HEK293 (cell line): Measurements from ENCODE around the gene SOWAHA.

ENCODE experiments used
- CTCF ChIA-PET: fragments of 350-600 bp; formaldehyde crosslinking; extraction: SDS; loops from one replicate; lab custom pipeline; 2021; ENCODE audit warnings: antibody characterized with exemption; lab: Yijun Ruan, JAX
- POLR2A ChIA-PET: fragments of 300-600 bp; formaldehyde crosslinking; extraction: SDS; loops from one replicate; lab custom pipeline; 2020; ENCODE audit warnings: antibody characterized with exemption, inconsistent platforms; lab: Yijun Ruan, JAX
- H3K27ac ChIP-seq: fragments of 200-500 bp; sonication (Bioruptor generic); 2 replicates; pipeline ENCODE4 v1.5.1; 2014; ENCODE audit warnings: low read depth, low read length, control low read depth, inconsistent platforms; ENCODE audit errors: extremely low read depth
- H3K36me3 ChIP-seq, 2 experiments: fragments of 200-500 bp in 1 of 2; sonication (Bioruptor generic) in 1 of 2; 1 replicate in 1 of 2; 2 replicates in 1 of 2; pipeline ENCODE4 v1.5.1; 2014 to 2017; ENCODE audit warnings: inconsistent platforms in 2 of 2, low read length in 2 of 2; ENCODE audit not compliant: control insufficient read depth in 2 of 2, insufficient read depth in 1 of 2
- H3K4me1 ChIP-seq: fragments of 200-500 bp; sonication (Bioruptor generic); 2 replicates; pipeline ENCODE4 v1.5.1; 2014; ENCODE audit warnings: mild to moderate bottlenecking, low read length, inconsistent platforms; ENCODE audit not compliant: control insufficient read depth, insufficient read depth
- H3K4me3 ChIP-seq: 2 replicates; pipeline ENCODE4 v1.5.1; 2011; ENCODE audit warnings: low read depth, mild to moderate bottlenecking, control low read depth, low read length, moderate library complexity
- H3K9me3 ChIP-seq: fragments of 200-500 bp; sonication (Bioruptor generic); 2 replicates; pipeline ENCODE4 v1.5.1; 2014; ENCODE audit warnings: low read depth, low read length, inconsistent platforms; ENCODE audit not compliant: control insufficient read depth, insufficient read depth
- EGR2 ChIP-seq: fragments of 450-650 bp; formaldehyde crosslinking; IDR thresholded peaks from 2 replicates; pipeline ENCODE4 v1.5.1; 2016; ENCODE audit warnings: low read depth, missing biosample characterization, missing genetic modification characterization
- GLI4 ChIP-seq: fragments of 450-650 bp; formaldehyde crosslinking; IDR thresholded peaks from 2 replicates; pipeline ENCODE4 v1.5.1; 2016; ENCODE audit warnings: missing biosample characterization, missing genetic modification characterization
- GLIS2 ChIP-seq: fragments of 450-650 bp; formaldehyde crosslinking; IDR thresholded peaks from 2 replicates; pipeline ENCODE4 v1.5.1; 2016; ENCODE audit warnings: missing biosample characterization, missing genetic modification characterization
- IKZF3 ChIP-seq: fragments of 450-650 bp; IDR thresholded peaks from 2 replicates; pipeline ENCODE4 v1.5.0; 2018; ENCODE audit warnings: missing biosample characterization, mild to moderate bottlenecking, missing genetic modification characterization, moderate library complexity
- KLF1 ChIP-seq: fragments of 450-650 bp; formaldehyde crosslinking; IDR thresholded peaks from 2 replicates; pipeline ENCODE4 v1.5.1; 2016; ENCODE audit warnings: missing biosample characterization, missing genetic modification characterization
- KLF16 ChIP-seq: fragments of 450-650 bp; formaldehyde crosslinking; IDR thresholded peaks from 2 replicates; pipeline ENCODE4 v1.5.1; 2017; ENCODE audit warnings: missing biosample characterization, missing genetic modification characterization
- KLF7 ChIP-seq: fragments of 450-650 bp; formaldehyde crosslinking; IDR thresholded peaks from 2 replicates; pipeline ENCODE4 v1.5.1; 2016; ENCODE audit warnings: missing biosample characterization, missing genetic modification characterization, borderline replicate concordance
- KLF9 ChIP-seq: fragments of 450-650 bp; formaldehyde crosslinking; IDR thresholded peaks from 2 replicates; pipeline ENCODE4 v1.5.1; 2016; ENCODE audit warnings: missing biosample characterization, missing genetic modification characterization, low read depth
- SETDB1 ChIP-seq: IDR thresholded peaks from one replicate; pipeline ENCODE4 v1.6.1; 2017; ENCODE audit warnings: mild to moderate bottlenecking, low read length, moderate library complexity, mixed read lengths; ENCODE audit not compliant: insufficient read length
- SP2 ChIP-seq: fragments of 450-650 bp; formaldehyde crosslinking; IDR thresholded peaks from 2 replicates; pipeline ENCODE4 v1.5.1; 2016; ENCODE audit warnings: missing biosample characterization, missing genetic modification characterization
- SP3 ChIP-seq: fragments of 450-650 bp; formaldehyde crosslinking; IDR thresholded peaks from 2 replicates; pipeline ENCODE4 v1.5.1; 2016; ENCODE audit warnings: missing biosample characterization, missing genetic modification characterization
- ZBTB20 ChIP-seq: fragments of 450-650 bp; formaldehyde crosslinking; IDR thresholded peaks from 2 replicates; pipeline ENCODE4 v1.5.1; 2016; ENCODE audit warnings: missing biosample characterization, missing genetic modification characterization
- ZFHX2 ChIP-seq: fragments of 450-650 bp; formaldehyde crosslinking; conservative IDR thresholded peaks from 2 replicates; pipeline ENCODE4 v1.5.1; 2016; ENCODE audit warnings: missing biosample characterization, missing genetic modification characterization
- ZFP3 ChIP-seq: fragments of 450-650 bp; formaldehyde crosslinking; IDR thresholded peaks from 2 replicates; pipeline ENCODE4 v1.5.1; 2016; ENCODE audit warnings: low read depth, missing biosample characterization, missing genetic modification characterization
- ZNF10 ChIP-seq: fragments of 450-650 bp; formaldehyde crosslinking; IDR thresholded peaks from 2 replicates; pipeline ENCODE4 v1.5.1; 2017; ENCODE audit warnings: missing biosample characterization, missing genetic modification characterization
- ZNF114 ChIP-seq: fragments of 450-650 bp; formaldehyde crosslinking; IDR thresholded peaks from 2 replicates; pipeline ENCODE4 v1.5.0; 2017; ENCODE audit warnings: missing biosample characterization, missing genetic modification characterization
- ZNF121 ChIP-seq: fragments of 450-650 bp; formaldehyde crosslinking; IDR thresholded peaks from 2 replicates; pipeline ENCODE4 v1.5.1; 2016; ENCODE audit warnings: missing biosample characterization, missing genetic modification characterization
- ZNF248 ChIP-seq: fragments of 450-650 bp; formaldehyde crosslinking; IDR thresholded peaks from 2 replicates; pipeline ENCODE4 v1.5.1; 2017; ENCODE audit warnings: missing biosample characterization, missing genetic modification characterization
- ZNF266 ChIP-seq: fragments of 450-650 bp; formaldehyde crosslinking; IDR thresholded peaks from 2 replicates; pipeline ENCODE4 v1.5.1; 2016; ENCODE audit warnings: missing biosample characterization, missing genetic modification characterization, low read depth
- ZNF335 ChIP-seq: fragments of 450-650 bp; formaldehyde crosslinking; conservative IDR thresholded peaks from 2 replicates; pipeline ENCODE4 v1.5.1; 2016; ENCODE audit warnings: missing biosample characterization, missing genetic modification characterization
- ZNF341 ChIP-seq: fragments of 450-650 bp; formaldehyde crosslinking; IDR thresholded peaks from 2 replicates; pipeline ENCODE4; 2016; ENCODE audit warnings: low read depth, missing biosample characterization, missing genetic modification characterization
- ZNF398 ChIP-seq: fragments of 450-650 bp; formaldehyde crosslinking; IDR thresholded peaks from 2 replicates; pipeline ENCODE4 v1.5.1; 2017; ENCODE audit warnings: missing biosample characterization, missing genetic modification characterization
- ZNF426 ChIP-seq: fragments of 450-650 bp; formaldehyde crosslinking; IDR thresholded peaks from 2 replicates; pipeline ENCODE4 v1.5.1; 2017; ENCODE audit warnings: missing biosample characterization, missing genetic modification characterization, mild to moderate bottlenecking, inconsistent platforms, moderate library complexity
- ZNF449 ChIP-seq: fragments of 450-650 bp; formaldehyde crosslinking; IDR thresholded peaks from 2 replicates; pipeline ENCODE4 v1.5.1; 2017; ENCODE audit warnings: missing biosample characterization, mild to moderate bottlenecking, missing genetic modification characterization, moderate library complexity
- ZNF530 ChIP-seq: fragments of 450-650 bp; formaldehyde crosslinking; IDR thresholded peaks from 2 replicates; pipeline ENCODE4 v1.5.1; 2016; ENCODE audit warnings: low read depth, missing biosample characterization, missing genetic modification characterization
- ZNF544 ChIP-seq: fragments of 450-650 bp; formaldehyde crosslinking; IDR thresholded peaks from 2 replicates; pipeline ENCODE4 v1.5.0; 2017; ENCODE audit warnings: missing biosample characterization, missing genetic modification characterization
- ZNF596 ChIP-seq: fragments of 450-650 bp; IDR thresholded peaks from 2 replicates; pipeline ENCODE4 v1.5.0; 2018; ENCODE audit warnings: missing biosample characterization, mild to moderate bottlenecking, missing genetic modification characterization, moderate library complexity
- ZNF600 ChIP-seq: fragments of 450-650 bp; formaldehyde crosslinking; IDR thresholded peaks from 2 replicates; pipeline ENCODE4 v1.5.1; 2016; ENCODE audit warnings: missing biosample characterization, missing genetic modification characterization
- ZNF639 ChIP-seq: fragments of 450-650 bp; formaldehyde crosslinking; IDR thresholded peaks from 2 replicates; pipeline ENCODE4 v1.5.1; 2016; ENCODE audit warnings: missing biosample characterization, missing genetic modification characterization
- ZNF660 ChIP-seq: fragments of 450-650 bp; IDR thresholded peaks from 2 replicates; pipeline ENCODE4 v1.5.1; 2018; ENCODE audit warnings: missing biosample characterization, mild to moderate bottlenecking, missing genetic modification characterization
- ZNF677 ChIP-seq: fragments of 450-650 bp; IDR thresholded peaks from 2 replicates; pipeline ENCODE4 v1.5.0; 2018; ENCODE audit warnings: missing biosample characterization, mild to moderate bottlenecking, missing genetic modification characterization, moderate library complexity
- ZNF776 ChIP-seq: fragments of 450-650 bp; formaldehyde crosslinking; IDR thresholded peaks from 2 replicates; pipeline ENCODE4 v1.5.0; 2017; ENCODE audit warnings: missing biosample characterization, missing genetic modification characterization, borderline replicate concordance
- ZNF843 ChIP-seq: fragments of 450-650 bp; formaldehyde crosslinking; IDR thresholded peaks from 2 replicates; pipeline ENCODE4 v1.5.1; 2016; ENCODE audit warnings: missing biosample characterization, missing genetic modification characterization
- ZXDB ChIP-seq: fragments of 450-650 bp; formaldehyde crosslinking; IDR thresholded peaks from 2 replicates; pipeline ENCODE4 v1.5.1; 2016; ENCODE audit warnings: missing biosample characterization, missing genetic modification characterization

SOWAHA gene

GRCh38 chr5:132776131-132776937 lies 36.8 kb upstream of the SOWAHA start:
- Histone ChIP-seq H3K9me3 (no peaks in the 10 kb centered on the region), H3K27ac (peak overlapping the region; percentile 76), H3K36me3 (peaks cover 0 to 5% of the 10 kb centered on the region in 2 experiments; a peak in 1 of 3 replicates), H3K4me1 (no peaks in the 10 kb centered on the region), H3K4me3 (peak overlapping the region; percentile 70)
- CTCF ChIA-PET: interaction anchor here (0.6 to 1.0 kb wide), 6 partner anchors 22 to 249 kb away, joined by 3 to 7 read pairs (median 3); no protein-coding TSS in a partner anchor
- POLR2A ChIA-PET: interaction anchor here (0.8 to 2.0 kb wide), 12 partner anchors 9 to 561 kb away, joined by 3 to 9 read pairs (median 4); partner anchors contain the start of gene KIF3A
- peak; percentile 90 for TF ChIP-seq ZNF398 (tag by site-specific recombination)
- TF ChIP-seq ZFHX2 (tag by site-specific recombination): peak; percentile 70
- TF ChIP-seq EGR2 (tag by site-specific recombination): peak; percentile 24; the same call in 1 of the 2 replicates
- no peak for TF ChIP-seq ZNF114 (tag by site-specific recombination)
- TF ChIP-seq ZNF677 (tag by site-specific recombination): no peak
- TF ChIP-seq GLIS2 (tag by site-specific recombination): peak; percentile 83
- no peak for TF ChIP-seq SETDB1
- no peak for TF ChIP-seq ZNF449 (tag by site-specific recombination)
- TF ChIP-seq ZFP3: no peak
- TF ChIP-seq ZNF248 (tag by site-specific recombination): no peak
- peak; percentile 83 for TF ChIP-seq ZNF600 (tag by site-specific recombination)
- peak; percentile 79 for TF ChIP-seq ZNF335 (tag by site-specific recombination)
- TF ChIP-seq IKZF3 (tag by site-specific recombination): no peak
- 0 out of 2 replicates have a peak, but pooled peaks have one; percentile 60 for TF ChIP-seq KLF16 (tag by site-specific recombination)
- TF ChIP-seq ZBTB20 (tag by site-specific recombination): peak; percentile 73
- TF ChIP-seq SP3 (tag by site-specific recombination): peak; percentile 60
- peak; percentile 68; the same call in 1 of the 2 replicates for TF ChIP-seq ZNF10 (tag by site-specific recombination)
- TF ChIP-seq ZNF426 (tag by site-specific recombination): no peak
- TF ChIP-seq ZNF776 (tag by site-specific recombination): no peak
- TF ChIP-seq ZNF544 (tag by site-specific recombination): no peak
- TF ChIP-seq ZNF266 (tag by site-specific recombination): no peak
- TF ChIP-seq ZNF530 (tag by site-specific recombination): no peak
- no peak for TF ChIP-seq ZNF121 (tag by site-specific recombination)
- peak; percentile 13; the same call in 1 of the 2 replicates for TF ChIP-seq ZNF660 (tag by site-specific recombination)
- TF ChIP-seq GLI4 (tag by site-specific recombination): no peak
- TF ChIP-seq ZNF596 (tag by site-specific recombination): no peak
- TF ChIP-seq ZNF843 (tag by site-specific recombination): 0 out of 2 replicates have a peak, but pooled peaks have one; percentile 28
- TF ChIP-seq ZXDB (tag by site-specific recombination): peak; percentile 27; the same call in 1 of the 2 replicates
- TF ChIP-seq KLF9 (tag by site-specific recombination): peak; percentile 74; the same call in 1 of the 2 replicates
- peak; percentile 43; the same call in 1 of the 2 replicates for TF ChIP-seq ZNF341 (tag by site-specific recombination)
- peak; percentile 57 for TF ChIP-seq KLF1 (tag by site-specific recombination)
- peak; percentile 45 for TF ChIP-seq SP2
- TF ChIP-seq KLF7 (tag by site-specific recombination): peak; percentile 24; the same call in 1 of the 2 replicates
- no peak for TF ChIP-seq ZNF639 (tag by site-specific recombination)
